Nephron progenitor cell (in vitro differentiated cells): ENCODE results near the gene FUNDC2.

Experiments
- DNase-seq: peaks from one replicate; pipeline ENCODE4 v3.0.0; 2021
- H3K27ac Mint-ChIP-seq: 2 replicates; pipeline ENCODE4 v1.8.0; 2021; ENCODE audit warnings: mild to moderate bottlenecking, moderate library complexity, mixed read lengths
- H3K27me3 Mint-ChIP-seq: 2 replicates; pipeline ENCODE4 v1.8.0; 2021; ENCODE audit warnings: mild to moderate bottlenecking, low read depth, mixed read lengths; ENCODE audit not compliant: poor library complexity
- H3K36me3 Mint-ChIP-seq: 2 replicates; pipeline ENCODE4 v1.8.0; 2021; ENCODE audit warnings: low read depth, mixed read lengths
- H3K4me1 Mint-ChIP-seq: 2 replicates; pipeline ENCODE4 v1.8.0; 2021; ENCODE audit warnings: mixed read lengths
- H3K4me3 Mint-ChIP-seq: 2 replicates; pipeline ENCODE4 v1.8.0; 2021; ENCODE audit warnings: mild to moderate bottlenecking, moderate library complexity, mixed read lengths
- H3K9me3 Mint-ChIP-seq: 2 replicates; pipeline ENCODE4 v1.8.0; 2021; ENCODE audit warnings: mild to moderate bottlenecking, moderate library complexity, mixed read lengths
- CTCF ChIP-seq: fragments of 200-600 bp; sonication (generic); IDR thresholded peaks from 2 replicates; pipeline ENCODE4 v1.5.0; 2021; ENCODE audit warnings: antibody characterized with exemption

FUNDC2 gene

GRCh38 chrX:154987940-154988339, 38.7 kb upstream of the FUNDC2 start:
- Mint-ChIP-seq H3K4me3 (no peak overlapping the region), H3K27ac (no peak overlapping the region), H3K27me3 (no peaks in the 10 kb centered on the region), H3K36me3 (no peaks in the 10 kb centered on the region), H3K9me3 (peaks cover 8% of the 10 kb centered on the region), H3K4me1 (no peaks in the 10 kb centered on the region)
- no peak for DNase-seq
- no peak for TF ChIP-seq CTCF

- Mint-ChIP-seq H3K36me3 (no peaks in the 10 kb centered on the region), H3K27me3 (no peaks in the 10 kb centered on the region), H3K4me1 (no peaks in the 10 kb centered on the region), H3K4me3 (no peak overlapping the region), H3K9me3 (peaks cover 8% of the 10 kb centered on the region), H3K27ac (no peak overlapping the region)
- TF ChIP-seq CTCF: no peak
- DNase-seq: no peak
Measured at GRCh38 chrX:154988719-154989118, 37.9 kb upstream of the FUNDC2 start.

- H3K27me3 Mint-ChIP-seq: no peaks in the 10 kb centered on the region
- H3K27ac Mint-ChIP-seq: no peak overlapping the region
- TF ChIP-seq CTCF: no peak
- no peaks in the 10 kb centered on the region for H3K4me1 Mint-ChIP-seq
- no peak for DNase-seq
- peaks cover 8% of the 10 kb centered on the region for H3K9me3 Mint-ChIP-seq
- no peaks in the 10 kb centered on the region for H3K36me3 Mint-ChIP-seq
- H3K4me3 Mint-ChIP-seq: no peak overlapping the region
Measured at GRCh38 chrX:154990496-154990895, 36.1 kb upstream of the FUNDC2 start.

- no peak for TF ChIP-seq CTCF
- Mint-ChIP-seq H3K36me3 (no peaks in the 10 kb centered on the region), H3K27ac (no peak overlapping the region), H3K4me1 (no peaks in the 10 kb centered on the region), H3K27me3 (no peaks in the 10 kb centered on the region), H3K9me3 (peaks cover 5% of the 10 kb centered on the region), H3K4me3 (no peak overlapping the region)
- no peak for DNase-seq
Measured at GRCh38 chrX:154991039-154991438, 35.6 kb upstream of the FUNDC2 start.

GRCh38 chrX:154991476-154991875, 35.2 kb upstream of the FUNDC2 start:
- Mint-ChIP-seq H3K27me3 (no peaks in the 10 kb centered on the region), H3K36me3 (no peaks in the 10 kb centered on the region), H3K4me1 (no peaks in the 10 kb centered on the region), H3K4me3 (no peak overlapping the region), H3K27ac (no peak overlapping the region), H3K9me3 (peaks cover 5% of the 10 kb centered on the region)
- TF ChIP-seq CTCF: no peak
- no peak for DNase-seq

- Mint-ChIP-seq H3K4me3 (no peak overlapping the region), H3K4me1 (no peaks in the 10 kb centered on the region), H3K27me3 (peaks cover 3% of the 10 kb centered on the region), H3K9me3 (peaks cover 27% of the 10 kb centered on the region), H3K27ac (no peak overlapping the region), H3K36me3 (no peaks in the 10 kb centered on the region)
- DNase-seq: no peak
- no peak for TF ChIP-seq CTCF
Measured at GRCh38 chrX:154998204-154998880, 28.3 kb upstream of the FUNDC2 start.
